HG02981 (cell line): ENCODE measurements around the gene SLC35E1.
"Not testable (repeated sequence)": the region's sequence is repeated elsewhere in the genome, so short reads cannot be mapped to it uniquely, and the experiment has no call there.

Experiments
- ATAC-seq: cut with Tn5 transposase; IDR thresholded peaks from one replicate; pipeline ENCODE4 v1.9.1; 2021; ENCODE audit warnings: mild to moderate bottlenecking, moderate library complexity; ENCODE audit not compliant: unreplicated experiment

Gene SLC35E1

DNA sequence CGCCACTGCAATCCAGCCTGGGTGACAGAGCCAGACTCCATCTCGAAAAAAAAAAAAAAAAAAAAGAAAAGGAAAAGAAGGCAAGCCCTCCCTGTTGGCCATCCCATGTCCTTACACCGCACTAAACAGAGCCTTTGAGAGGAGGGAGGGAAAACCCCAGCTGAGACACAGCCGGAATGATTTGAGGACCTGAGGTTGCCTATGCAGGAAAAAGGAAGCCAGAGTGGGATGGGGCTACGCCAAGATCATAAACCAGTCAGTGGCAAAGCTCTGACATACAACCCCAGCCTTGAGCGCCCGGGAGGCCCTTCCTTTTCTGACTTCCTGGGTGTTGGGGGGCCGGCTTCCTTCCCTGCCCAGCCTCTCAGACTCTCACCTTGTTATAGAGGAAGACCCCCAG lies 17.4 kb downstream of the SLC35E1 start:
- ATAC-seq, result no peak

DNA sequence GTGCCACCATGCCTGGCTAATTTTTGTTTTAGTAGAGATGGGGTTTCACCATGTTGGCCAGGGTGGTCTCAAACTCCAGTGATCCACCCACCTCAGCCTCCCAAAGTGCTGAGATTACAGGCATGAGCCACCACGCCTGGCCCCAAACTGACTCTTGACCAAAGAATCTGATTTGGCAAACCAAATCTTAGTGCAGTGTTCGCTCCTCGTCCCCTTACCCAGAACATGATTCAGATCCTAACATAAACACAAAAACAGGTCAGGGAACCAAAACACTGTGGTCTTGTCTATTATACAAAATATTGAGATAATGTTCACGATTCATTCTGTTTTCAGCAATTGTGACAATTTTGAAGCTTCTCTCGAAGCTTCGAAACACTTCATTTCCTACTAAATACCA lies 20.3 kb downstream of the SLC35E1 start:
- not testable (repeated sequence) for ATAC-seq

DNA sequence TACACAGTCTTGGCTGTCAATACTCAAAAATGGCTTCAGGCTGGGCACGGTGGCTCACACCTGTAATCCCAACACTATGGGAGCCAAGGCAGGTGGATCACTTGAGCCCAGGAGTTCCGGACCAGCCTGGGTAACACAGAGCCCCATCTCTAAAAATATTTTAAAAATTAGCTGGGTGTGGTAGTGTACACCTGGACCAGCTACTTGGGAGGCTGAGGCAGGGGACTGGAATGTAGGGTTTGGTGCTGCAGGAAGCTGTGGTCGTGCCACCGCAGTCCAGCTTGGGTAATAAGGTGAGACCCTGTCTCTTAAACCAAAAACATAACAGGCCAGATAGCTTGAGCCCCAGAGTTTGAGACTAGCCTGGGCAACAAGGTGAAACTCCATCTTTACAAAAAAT lies 23.3 kb downstream of the SLC35E1 start:
- ATAC-seq, result no peak

DNA sequence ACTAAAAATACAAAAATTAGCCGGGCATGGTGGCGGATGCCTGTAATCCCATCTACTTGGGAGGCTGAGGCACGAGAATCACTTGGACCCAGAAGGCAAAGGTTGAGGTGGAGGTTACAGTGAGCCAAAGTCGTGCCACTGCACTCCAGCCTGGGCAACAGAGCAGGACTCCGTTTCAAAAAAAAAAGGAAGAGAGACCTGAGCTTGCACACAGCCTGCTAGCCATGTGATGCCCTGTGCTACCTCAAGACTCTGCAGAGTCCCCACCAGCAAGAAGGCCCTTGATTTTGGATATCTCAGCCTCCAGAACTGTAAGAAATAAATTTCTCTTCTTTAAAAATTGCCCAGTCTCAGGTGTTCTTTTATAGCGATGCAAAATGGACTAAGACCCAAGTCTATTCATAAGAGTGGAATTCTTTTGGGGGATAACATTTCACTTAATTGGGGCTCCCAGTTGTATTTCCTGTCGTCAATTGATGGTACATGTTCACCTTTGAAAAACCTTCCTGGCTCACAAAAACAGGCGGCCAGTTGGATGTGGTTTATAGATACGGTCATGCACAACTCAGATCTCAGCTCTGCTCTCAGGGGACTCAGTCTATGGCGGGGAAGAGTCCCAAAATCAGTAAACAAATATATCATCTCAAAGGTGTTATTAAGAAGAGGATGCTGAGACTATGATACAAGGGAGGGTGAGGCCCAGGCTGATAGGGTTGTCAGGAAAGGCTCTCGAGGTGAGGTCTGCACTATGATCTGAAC lies 27.6 kb downstream of the SLC35E1 start:
- ATAC-seq, result no peak

DNA sequence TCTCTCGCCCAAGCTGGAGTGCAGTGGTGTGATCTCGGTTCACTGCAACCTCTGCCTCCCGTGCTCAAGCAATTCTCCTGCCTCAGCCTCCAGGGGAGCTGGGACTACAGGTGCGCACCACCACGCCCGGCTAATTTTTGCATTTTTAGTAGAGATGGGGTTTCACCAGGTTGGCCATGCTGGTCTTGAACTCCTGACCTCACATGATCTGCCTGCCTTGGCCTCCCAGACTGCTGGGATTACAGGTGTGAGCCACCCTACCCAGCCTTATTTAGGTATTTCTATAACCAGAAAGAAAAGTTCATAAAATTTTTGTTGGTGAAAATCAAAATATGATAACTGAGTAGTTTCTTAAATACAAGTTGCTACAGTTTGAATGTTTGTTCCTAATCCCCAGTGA lies 28.5 kb downstream of the SLC35E1 start:
- ATAC-seq, result not testable (repeated sequence)

DNA sequence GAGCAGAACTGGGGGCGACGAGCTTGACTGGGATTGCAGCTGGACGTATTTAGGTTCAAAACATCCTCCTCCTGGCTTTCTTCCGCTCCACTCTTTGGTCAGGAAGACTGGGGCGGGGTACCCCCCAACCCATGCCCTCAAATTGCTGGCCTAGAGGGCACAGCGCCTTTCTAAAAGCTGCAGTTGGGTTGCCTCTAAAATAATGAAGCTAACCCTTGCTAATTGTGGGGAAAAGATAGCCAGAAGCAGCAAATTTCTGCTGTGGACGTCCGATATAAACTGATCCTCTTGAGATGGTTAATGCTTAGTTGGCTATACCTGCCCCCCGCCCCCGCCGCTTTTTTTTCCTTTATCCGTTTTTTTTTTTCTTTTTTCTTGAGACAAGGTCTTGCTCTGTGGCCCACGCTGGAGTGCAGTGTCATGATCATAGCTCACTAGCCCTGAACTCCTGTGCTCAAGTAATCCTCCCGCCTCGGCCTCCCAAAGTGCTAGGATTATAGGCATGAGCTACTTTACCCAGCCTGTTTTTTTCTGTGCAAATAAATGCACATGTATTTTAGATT lies 29.2 kb downstream of the SLC35E1 start:
- ATAC-seq, result no peak

DNA sequence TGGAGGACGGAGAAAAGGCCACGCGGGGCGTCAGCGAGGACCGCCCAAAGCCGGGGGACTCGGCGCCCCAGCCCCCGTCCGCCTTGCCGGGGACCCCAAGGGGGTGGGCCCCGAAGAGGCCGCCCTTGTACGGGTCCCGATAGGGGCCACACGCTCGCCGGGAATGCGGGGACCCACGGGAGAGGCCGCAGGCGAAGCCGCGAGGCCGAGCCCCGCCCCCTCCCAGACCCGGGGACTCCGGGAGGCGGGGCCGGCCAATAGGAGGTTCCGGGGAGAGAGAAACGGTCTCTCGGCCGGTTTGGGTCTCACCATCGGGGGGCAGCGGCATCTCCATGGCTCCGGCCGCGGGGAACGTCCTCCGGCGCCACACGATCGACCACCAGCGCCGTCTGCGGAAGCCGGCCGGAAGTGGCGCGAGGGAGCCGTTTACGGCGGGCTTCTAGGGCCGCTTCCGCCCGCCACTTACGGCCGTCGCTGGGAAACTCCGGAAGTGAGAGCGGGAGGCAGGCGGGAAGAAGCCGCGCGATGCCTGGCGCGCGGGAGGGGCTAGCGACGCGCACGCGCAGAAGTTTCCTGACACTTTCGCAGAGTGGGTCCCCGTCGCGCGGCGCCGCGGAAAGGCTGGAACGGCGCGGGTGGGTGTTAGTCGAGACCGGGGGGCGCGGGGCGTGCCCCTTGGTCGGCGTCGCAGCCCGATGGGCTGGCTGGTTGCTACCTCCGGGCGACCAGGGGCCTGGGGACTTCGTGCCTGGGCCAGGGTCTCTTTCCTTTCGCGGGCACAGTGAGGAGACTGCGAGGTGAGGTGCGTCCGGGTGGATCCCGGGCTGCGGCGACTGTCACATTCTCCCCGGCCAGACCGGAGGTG lies 29.9 kb downstream of the SLC35E1 start, which contains the start of gene CHERP:
CHERP (minus strand) TSS at position 393 of the 865 bp plus-strand sequence; CDS start at position 334, 59 bp downstream.
- ATAC-seq, result peak; percentile 58

DNA sequence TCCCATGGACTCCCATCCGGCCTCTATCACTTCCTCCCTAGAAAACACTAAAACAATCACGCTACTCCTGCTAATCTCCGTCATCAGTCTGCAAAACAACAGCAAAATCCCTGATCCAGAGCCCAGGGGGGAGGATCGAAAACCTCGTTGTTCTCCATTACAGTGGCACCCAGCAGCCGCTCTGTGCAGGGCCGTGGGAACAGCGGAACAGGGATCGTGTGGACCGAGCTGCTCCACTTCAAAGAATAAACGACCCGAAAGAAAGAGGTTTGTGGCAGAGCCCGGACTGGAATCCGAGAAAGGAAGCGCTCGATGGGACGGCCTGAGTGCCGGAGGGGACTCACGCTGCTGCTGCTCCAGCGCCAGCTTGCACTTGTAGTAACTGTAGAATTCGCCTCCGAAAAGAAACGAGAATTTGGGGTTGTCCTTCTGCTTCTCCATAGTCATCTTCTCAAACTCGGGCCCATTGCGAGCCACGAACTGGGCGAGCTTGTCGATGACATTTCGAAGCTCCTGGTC lies 30.6 kb downstream of the SLC35E1 start:
- no peak for ATAC-seq

DNA sequence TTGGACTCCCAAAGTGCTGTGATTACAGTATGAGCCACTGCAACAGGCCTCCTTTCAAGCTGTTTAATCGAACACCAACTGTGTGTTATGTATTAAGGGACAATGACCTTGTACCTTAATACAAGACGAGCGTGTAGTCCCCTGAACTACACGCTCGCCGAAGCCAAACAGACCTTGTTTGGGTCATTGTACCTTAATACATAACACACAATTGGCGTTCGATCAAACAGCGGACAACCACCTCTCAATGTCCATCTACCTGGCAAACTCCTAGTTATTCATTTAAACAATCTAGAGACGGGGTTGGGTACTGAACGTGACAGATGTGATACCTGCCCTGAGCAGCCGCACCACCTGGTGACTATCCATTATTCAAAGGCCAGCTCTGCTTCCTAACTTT lies 31.3 kb downstream of the SLC35E1 start:
- no peak for ATAC-seq

DNA sequence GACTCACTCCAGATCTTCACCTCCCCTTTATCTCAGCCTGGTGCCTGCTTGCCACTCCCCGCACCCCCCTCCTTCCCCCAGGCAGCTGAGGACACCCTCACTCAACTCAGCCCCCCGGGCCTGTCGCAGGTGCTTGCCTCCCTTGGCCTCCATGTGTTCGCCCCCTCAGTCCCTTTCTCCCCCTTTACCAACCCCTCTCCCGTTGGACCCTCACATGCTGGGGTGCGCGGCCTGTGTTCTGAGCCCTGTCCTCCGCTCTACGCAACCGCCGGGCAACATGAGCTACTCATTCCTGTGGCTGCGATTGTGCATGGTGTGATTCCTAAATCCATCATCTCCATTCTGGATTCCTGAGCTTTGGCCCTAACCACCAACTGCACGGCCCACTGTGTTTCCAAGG lies 35.1 kb downstream of the SLC35E1 start:
- no peak for ATAC-seq

DNA sequence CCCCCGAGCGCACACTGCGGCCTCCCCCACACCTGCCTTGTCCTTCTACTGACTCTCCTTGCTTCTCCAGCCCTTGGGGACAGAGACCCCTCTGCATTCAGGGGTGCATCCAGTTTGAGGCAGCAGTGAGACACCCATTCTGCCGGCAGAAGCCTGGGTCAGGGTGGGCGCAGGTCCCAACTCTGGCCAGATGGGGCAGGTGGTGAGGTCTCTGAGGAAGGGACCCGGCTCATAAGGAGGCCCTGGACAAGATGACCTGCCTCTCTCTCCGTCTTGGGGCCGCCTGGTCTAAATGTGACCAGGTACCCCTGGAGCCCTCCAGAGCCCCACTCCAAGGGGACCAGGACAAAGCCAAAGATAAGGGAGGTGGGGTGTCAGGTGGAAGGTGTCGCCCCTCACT lies 36.1 kb downstream of the SLC35E1 start:
- ATAC-seq, result no peak

DNA sequence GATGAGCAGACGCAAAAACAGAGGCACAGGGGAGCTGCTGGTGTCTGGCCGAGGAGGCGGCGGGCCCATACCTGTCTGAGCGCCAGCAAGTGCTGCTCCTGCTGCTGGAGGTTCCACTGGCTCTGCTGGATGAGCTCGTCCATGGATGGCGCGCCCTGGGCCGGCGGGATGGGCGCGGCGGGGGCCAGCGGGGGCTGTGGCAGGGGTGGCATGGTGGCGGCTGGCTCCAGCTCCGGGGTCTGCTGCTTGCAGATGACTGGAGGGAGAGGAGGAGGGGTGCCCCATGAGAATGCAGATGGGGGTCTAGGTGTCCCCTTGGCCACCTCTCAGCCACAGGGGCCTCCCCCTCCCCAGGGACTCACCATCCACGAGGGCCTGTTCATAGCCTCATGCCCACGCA lies 36.8 kb downstream of the SLC35E1 start:
- ATAC-seq, result no peak

DNA sequence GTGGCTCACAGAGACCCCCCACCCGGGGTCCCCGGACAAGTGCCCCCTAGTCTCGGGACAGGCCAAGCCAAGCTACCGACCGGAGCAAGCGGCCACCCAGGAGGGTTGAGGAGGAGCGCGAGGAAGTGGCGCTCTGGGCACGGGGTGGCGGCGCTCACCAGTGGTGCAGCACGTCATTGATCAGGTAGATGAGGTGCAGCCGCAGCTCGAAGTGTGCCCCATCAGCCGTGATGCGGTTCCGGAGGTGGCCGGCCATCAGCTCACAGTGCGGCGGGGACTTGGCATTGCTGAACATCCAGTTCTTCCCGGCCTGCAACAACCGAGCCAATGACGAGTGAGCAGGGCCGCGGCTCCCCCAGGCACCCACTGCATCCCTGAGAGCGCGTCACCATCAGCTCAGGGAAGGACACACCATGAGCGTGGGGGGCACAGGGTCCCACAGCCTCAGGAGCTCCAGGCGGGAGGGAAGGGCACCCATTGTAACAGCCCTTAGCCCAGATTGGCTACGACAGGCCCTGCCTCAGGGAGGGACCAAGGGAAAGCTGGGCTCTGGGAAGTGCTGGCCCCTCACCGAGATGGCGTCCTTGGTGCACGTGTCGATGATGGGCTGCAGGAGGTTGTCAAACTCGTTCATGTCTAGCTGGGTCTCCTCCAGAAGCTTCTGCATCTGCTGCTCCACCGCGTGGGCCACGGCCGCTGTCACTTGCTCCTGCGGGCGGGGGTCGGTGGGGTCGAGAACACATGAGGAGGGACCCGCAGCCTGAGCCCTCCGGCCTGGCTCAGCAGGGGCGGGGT lies 39.6 kb downstream of the SLC35E1 start:
- ATAC-seq, result no peak

DNA sequence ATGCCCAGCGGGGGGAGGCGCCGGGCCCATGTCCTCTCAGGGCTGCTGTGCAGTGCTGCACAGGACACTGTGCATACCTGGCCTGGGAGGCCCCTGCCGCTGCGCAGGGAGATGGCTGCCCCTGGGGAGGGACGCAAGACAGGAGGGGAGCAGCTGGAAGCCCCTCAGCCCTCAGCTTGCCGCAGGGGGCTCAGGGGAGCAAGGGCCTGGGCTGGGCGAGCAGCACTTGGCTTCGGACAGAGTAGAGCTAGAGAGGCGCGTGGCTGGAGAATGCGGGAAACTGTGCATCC lies 40.9 kb downstream of the SLC35E1 start:
- ATAC-seq, result no peak

DNA sequence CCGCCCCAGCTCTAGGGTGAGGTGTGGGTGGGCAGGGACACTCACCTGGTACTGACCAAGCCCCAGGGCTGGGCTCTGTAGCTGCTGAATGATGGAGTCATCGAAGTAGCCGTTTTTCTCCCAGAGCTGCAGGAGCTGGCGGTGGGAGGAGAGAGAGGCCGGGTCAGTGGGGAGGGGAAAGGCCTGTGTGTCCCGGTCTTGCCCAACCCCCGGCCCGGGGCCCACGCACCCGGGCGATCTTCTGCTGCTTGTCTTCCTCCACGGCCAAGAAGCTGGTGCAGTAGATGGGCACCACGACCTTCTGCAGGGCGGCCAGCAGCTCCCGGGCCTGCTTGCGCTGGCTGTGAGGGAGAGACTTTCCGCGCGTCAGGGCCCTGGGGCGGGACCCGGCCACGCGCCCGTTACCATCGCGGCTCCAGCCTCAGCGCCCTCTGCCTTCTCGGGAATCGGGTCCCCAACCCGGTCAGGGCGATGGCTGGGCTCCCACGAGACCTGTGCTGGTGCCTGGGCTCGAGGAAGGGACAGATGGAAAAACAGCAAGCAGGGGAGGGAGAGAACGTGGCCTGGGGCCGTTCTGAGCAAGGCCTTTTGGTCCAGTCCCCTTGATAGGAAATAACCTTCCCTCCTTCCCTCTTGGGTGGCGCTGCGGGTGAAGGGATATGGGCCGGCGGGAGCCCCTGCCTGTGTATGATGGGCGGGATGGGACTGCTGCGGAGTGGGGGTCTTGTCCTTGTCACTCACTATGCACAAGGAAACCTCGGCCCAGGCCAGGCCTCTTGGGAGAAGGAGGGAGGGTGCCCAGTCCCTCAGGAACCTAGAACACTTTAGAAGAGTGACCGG lies 41.5 kb downstream of the SLC35E1 start:
- ATAC-seq, result no peak

DNA sequence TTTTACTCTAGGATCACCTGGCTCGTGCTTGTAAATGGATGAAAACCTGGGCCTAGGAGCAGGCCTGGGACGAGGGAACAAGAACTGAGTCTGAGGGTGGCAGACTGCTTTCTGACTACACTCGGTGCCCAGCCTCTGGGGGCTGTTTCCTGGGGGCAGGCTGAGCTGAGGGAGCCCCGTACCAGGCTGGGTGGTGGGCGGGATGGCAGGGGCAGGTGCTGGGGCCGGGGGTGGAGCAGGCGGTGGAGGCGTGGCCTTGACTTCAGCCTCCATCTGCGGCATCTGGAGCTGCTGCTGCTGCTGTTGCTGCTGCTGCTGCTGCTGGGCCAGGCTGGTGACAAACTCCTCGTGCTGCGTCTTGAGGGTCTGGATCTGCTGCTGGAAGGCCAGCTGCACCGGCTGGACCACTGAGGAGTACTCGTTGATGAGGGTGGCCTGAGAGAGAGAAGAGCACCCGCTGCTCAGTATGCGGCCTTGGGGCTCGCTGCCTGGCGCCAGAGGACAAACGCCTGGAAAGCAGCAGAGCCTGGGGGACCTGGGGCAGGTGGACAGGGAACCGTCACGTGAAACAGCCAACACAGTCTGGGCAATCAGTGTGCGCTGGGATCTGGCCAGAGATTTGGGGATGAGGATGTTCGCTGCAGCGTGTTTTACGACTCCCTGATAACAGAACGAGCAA lies 42.6 kb downstream of the SLC35E1 start:
- ATAC-seq, result no peak

DNA sequence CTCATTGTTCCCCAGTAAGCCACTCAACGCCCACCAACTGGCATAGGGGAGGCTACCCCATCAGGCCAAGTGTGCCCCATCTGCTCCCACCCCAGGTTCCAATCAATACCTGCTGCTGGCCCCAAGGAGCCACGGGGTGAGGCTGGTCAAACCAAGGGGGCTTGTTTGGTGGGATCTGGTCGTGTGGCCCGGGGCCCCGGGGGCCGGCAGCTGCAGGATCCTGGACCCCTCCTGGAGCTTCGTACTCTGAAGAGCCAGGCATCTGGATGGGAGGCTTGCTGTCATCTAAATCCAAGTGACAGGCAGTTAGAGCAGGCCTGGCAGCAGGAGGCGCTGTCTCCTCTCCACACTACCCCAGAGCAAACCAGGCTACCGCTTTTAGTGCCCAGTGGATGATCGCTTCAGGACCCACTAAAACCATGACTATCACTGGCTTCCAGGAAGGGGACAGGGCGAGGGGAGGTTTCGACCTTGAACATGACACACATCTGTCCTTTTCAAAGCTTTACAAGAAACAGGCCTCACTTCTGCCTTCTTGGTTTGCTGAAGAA lies 44.2 kb downstream of the SLC35E1 start:
- ATAC-seq, result no peak

DNA sequence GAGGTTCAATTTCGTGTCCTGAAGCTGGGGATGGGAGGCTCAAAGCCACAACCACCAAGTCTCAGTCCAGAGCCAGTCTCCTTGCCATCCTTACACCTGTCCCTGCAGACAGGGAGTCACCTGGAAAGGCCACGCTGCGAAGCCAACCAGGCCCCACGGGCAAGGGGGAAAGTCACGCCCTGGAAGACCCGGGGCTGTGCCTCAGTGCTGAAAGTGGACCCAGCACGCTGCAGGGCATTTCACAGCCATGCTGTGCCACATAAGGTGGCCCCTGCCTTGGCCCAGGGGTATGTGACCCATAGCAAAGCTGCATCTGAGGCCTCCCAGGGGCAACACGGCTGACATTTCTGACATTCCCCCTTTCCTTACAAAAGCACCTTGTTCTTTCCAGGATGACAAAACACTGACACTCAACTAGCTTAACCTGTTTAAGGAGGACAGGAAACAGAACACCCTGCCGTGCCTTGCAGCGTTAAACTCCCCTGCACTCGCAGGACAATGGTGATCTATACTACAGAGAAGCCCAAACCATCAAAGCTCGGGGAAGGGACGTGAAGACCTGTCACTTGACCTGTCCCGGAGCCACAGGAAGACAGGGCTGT lies 44.8 kb downstream of the SLC35E1 start:
- no peak for ATAC-seq
